Islet of Langerhans (tissue), 1 donor: ENCODE measurements around the gene GRAMD1B.
"Not testable (repeated sequence)": the region's sequence is repeated elsewhere in the genome, so short reads cannot be mapped to it uniquely, and the experiment has no call there.

Experiments used
- FAIRE-seq: peaks from one replicate; lab custom pipeline; 2011; peaks lifted over from hg19 to GRCh38; lab: Jason Lieb, UNC

The GRAMD1B gene

GRCh38 chr11:123510579-123510905 lies 80.5 kb downstream of the GRAMD1B start:
- FAIRE-seq: no peak

DNA sequence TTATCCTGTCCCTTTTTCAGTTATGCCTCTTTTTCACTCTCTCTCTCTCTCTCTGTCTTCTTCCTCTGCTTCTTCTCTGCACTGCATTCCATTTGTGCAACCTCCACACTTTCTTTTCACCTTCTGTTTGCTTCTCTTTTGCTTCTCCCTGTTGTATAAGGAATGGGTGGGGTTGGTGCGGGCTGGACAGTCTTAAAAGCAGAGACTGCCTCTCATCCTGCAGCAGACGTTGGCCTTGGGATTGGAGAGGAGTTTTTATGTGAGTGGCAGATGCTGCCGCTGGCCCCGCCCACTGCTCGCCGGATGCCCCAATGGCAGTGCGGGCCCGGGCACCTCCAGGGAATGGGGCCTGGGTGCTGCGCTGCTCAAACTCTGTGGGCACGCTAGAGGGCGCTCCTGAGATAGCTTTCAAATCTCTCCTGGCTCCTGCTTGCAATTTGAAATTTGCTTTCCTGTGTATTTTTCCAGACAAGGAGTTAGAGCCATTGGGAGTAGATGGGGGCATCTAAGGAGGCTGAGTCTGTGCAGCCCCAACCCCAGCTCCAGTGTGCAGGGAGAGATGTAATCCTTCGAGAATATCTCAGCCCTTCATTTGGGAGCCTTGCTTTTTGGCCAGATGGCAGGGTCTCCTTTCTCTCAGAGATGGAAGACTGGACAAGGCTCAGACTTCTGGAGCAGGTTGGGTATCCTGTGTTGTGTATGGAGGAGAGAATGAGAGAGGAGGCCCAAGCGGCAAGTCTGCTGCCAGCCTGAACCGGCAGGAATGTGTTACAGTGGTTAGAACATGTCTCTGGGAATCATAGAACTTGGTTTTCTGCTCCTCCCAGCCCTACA lies 81.2 kb downstream of the GRAMD1B start:
- FAIRE-seq: peak; percentile 33

DNA sequence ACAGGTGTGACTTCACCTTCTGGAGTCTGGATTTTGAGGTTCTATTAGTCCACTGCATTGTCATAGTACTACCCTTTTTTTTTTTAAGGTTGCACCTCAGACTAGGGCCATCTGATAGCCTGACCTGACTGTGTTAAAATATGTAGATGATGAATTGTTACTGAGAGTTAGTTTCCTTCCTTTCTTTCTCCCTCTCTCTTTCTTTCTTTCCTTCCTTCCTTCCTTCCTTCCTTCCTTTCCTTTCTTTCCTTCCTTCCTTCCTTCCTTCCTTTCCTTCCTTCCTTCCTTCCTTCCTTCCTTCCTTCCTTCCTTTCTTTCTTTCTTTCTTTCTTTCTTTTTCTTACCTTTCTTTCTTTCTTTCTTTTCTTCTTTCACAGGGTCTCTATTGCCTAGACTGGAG lies 83.2 kb downstream of the GRAMD1B start:
- FAIRE-seq: not testable (repeated sequence)

DNA sequence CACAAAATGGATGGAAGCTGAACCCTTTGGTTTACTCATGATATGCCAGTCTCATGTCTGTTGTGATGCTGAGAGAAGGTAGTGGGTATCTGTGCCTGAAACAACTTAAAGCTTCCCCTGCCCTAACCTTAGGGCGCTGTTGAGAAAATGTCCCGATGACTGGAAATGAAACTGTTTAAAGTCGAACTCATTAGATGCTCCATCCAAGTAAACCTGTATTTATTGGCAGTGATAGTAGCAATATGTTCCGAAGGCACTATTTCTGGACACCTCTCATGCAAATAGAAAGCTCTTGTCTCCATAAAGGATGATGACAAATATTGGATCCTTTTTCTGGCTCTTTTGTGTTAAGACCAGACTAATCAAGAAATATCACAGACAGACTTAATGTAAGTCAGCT lies 86.2 kb downstream of the GRAMD1B start:
- FAIRE-seq: no peak

- no peak for FAIRE-seq
These were observed 87.7 kb downstream of the GRAMD1B start for GRCh38 chr11:123517559-123518364.

DNA sequence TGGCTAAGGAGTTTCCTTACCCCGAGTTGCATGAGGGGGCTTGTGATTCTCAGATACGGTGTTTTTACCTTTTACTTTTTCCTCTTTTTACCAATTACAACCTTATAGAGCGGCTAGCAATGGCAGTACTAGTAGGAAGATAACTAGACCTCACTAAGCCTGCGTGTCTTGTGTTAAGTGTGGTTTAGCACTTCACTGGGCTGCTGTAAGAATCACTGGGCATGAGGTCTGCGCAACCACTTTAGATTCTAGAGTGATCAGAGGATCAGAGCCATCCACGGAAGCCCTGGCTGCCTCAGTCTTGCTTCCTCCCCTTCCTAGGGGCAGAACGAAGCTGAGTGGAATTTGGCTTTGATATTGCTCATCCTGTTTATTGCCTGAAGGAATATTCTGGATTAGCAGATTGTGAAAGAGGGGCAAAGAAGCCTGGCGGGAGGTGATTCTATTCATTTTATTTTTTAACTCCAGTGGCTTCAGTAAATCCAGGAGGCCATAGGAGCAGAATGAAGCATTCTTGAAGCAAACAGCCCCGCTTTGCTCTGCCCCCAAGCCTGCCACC lies 88.5 kb downstream of the GRAMD1B start:
- FAIRE-seq: no peak

DNA sequence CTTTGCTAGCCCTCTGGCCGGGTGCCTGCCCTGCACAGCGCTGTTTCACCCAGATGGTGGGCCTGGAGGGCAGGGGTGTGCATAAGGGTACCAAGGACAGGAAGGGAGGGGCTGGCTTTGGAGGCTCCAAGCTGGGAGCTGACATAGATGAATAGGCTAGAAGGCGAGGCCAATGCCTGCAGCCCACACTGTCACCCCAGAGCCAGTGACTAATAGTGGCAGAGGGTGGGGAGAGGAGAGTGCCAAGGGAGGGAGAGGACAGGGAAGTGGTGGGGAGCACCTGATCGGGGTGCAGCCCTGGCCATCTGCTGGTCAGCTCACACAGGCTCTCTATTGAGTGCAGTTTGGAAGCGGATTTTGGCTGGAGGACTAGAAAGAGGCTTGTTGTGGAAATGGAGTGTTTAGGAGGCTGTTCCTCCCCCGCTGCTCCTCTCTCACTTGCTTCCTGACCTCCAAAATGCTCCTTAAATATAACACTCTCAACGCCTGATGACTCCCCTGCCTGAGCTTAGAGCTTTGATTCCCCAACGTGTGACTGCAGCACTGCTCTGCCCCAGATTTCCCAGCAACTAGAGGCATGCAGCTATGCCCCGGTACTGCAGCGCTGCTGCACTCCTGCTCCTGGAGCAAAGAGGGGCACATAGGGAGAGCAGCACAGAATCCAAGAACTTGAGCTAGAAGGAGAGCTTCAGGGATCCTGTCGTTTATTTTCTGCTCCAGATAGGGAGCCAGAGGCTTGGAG lies 89.2 kb downstream of the GRAMD1B start:
- FAIRE-seq: no peak

DNA sequence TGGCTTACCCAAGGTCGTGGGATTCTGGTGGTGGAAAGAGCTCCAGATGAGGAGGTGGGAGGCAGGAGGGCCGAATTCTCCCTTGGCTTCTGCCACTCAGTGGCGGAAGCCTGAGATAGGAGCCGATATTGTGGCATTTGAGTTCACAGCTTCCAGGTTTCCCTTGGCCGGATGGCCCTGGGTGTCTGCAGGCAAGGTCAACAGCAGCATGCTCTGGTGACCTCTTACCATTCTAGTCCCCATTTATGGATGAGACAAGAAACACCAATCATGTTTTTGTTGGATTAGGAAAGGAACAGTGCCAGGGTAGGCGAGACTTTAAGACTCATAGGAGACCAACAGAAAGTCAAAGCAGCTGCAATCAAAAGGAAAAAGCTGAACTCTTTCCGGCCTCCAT lies 89.7 kb downstream of the GRAMD1B start:
- FAIRE-seq: no peak

DNA sequence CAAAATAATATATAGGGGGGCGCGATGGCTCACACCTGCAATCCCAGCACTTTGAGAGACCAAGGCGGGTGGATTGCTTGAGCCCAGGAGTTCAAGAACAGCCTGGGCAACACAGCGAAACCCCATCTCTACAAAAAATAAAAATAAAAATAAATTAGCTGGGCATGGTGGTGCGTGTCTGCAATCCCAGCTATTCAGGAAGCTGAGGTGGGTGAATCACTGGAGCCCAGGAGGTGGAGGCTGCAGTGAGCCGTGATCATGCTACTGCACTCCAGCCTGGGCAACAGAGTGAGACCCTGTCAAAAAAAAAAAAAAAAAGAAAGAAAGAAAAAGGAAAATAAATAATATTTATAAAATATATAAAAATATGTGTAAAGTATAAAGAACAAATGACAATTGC lies 90.4 kb downstream of the GRAMD1B start:
- not testable (repeated sequence) for FAIRE-seq

DNA sequence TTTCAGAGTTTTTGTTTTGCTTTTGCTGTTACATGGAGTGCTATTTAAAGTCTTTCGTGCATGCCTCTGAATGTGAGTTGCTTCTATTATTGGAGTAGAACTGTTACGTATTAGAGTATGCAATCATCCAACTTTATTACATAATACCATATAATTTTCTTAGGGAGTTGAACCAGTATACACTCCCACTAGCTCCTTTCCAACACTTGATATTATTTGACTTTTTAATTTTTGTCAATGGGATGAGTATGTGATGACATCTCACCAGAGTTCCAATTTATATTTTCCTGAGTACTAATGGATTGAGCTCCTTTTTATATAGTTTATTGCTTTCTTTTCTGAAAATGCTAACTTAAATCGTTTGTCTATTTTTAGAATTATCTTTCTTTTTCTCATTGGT lies 90.9 kb downstream of the GRAMD1B start:
- FAIRE-seq: no peak

DNA sequence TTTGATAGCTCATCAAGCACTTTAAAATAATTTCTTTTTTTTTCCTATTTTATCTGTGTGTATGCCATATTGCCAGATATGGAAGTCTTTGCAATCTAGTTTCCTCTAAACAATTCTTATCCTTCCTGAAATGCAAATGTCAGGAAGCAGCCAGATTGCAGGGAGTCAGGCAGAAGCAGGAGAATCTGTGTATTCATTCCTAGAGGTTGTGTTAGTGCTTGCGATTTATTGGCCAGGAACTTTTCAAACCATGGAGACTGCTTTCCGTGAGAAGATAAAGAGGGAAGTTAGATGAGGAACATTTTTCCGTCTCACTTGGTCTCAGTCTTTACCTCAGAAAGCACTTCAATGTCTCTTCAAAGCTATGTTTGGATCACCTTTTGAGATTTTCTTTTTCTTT lies 91.9 kb downstream of the GRAMD1B start:
- FAIRE-seq: no peak

DNA sequence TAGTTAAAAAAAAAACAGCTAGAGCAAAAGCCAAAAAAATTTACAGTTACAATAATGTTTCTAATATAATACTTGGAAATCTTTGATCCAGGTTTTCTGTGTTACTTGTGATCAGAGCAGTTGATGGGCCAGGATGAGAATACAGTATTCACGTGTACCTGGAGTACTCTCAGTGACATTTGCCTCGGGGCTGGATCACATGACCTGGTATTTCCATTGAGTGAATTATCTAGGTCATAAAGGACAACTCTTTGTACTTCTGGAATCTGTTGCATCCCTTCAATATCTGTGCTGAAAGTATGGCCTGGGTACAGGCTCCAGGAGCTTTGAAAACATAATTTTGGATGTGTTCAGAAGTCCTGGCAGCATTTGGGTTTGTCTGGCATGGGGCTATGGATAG lies 93.5 kb downstream of the GRAMD1B start:
- FAIRE-seq: no peak

DNA sequence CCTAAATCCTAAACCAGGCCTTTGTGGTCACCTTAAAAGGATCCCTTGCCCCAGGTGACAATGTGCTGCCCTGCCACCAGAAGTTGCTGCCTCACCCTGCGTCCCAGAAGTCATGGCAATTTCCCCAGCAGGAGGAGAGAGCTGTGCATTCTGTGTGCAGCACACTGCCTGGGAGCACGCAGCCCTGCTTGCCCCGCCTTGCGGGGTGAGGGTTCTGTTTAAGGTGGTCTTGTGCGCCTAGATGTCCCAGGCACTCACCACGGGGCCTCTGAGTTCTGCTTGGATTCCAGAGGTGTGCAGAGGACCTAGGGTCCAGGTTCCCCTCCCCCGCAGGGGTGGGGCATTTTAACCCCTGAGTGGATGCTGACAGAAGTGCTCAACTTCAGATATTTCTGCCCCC lies 95.0 kb downstream of the GRAMD1B start:
- FAIRE-seq: no peak

GRCh38 chr11:123525511-123525918 lies 95.4 kb downstream of the GRAMD1B start:
- no peak for FAIRE-seq

DNA sequence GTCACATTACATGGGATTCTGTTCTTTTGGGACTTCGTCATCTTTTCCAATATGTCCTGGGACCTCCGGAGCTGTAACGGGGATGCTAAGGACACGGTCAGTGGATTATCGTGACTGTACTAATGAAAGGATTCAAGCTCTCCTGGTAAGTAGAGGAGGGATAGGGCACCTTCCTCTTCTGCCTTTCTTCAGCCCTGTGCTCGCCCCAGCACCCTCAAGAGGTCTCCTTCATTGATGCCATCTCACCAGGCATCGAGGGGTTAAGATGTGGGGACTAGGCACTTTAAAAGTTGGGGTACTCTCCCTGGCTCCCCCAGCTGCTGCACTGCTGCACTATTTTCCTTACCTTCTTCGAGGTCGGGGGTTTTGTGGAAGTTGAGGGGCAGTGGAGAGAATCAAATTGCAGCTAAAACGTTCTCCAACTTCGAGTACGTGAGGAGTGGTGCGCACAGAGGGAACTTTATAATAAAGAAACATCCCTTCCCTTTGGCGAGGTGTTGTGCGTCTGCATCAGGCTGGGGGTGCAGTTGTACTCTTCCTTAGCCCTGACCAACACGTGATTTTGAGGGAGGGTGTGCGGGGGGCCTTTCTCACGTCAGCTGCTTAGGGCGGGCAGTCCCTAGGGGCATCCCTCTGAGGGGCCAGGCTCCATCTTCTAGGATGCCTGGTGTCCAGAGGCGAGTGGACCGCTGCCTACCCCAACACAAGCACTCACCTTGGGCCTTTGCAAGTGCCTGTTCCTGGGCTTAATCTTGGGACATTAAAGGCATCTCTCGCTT lies 96.1 kb downstream of the GRAMD1B start:
- no peak for FAIRE-seq

DNA sequence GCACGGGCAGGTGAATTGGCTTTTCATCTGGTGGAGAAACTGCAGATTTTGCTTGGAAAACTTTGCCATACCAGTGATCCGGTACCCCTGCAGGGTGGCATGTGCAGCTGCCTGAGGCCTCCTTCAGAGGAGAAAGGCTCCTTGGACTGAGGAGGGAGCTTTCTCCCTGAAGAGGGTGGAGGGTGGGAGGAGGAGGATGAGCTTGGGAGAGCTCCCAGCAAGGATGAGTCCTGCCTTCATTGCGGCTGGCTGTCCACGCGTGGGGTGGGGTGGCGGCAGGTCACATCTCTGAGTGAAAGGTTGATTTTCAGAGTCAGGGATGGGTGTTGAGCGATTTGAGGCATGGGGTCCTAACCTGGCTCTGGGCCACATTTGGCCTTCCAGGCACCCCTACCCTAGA lies 96.8 kb downstream of the GRAMD1B start:
- FAIRE-seq: no peak

- no peak for FAIRE-seq
These were observed 97.5 kb downstream of the GRAMD1B start for GRCh38 chr11:123527526-123527925.

DNA sequence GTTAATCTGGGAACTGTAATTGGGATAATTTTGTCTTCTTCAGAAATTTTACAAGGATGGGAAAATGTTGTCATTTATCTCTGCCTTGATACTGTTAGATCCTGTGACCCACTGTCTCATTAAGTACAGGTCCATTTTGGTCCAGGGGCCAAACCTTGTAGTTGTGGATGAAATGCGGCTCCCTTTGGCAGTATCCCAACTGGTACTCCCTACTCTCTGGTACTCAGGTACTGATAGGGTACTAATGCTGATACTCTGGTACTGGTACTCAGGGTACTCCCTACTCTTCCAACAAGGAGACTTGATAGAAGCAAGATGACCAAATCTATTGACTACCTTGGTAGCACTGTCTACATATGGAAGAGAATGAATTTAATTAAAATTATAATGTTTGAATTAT lies 97.9 kb downstream of the GRAMD1B start:
- no peak for FAIRE-seq

GRCh38 chr11:123531325-123531724 lies 101.3 kb downstream of the GRAMD1B start:
- FAIRE-seq: no peak

- no peak for FAIRE-seq
These were observed 102.1 kb downstream of the GRAMD1B start for GRCh38 chr11:123532131-123532530.

GRCh38 chr11:123535401-123535800 lies 105.3 kb downstream of the GRAMD1B start:
- no peak for FAIRE-seq
